GM06990 (cell line): ENCODE measurements around the gene FILIP1.

ENCODE experiments used
- DNase-seq: peaks from one replicate; pipeline ENCODE4 v3.0.0-alpha.2; 2011; ENCODE audit not compliant: insufficient read length; ENCODE audit errors: extremely low read depth
- H3K27me3 ChIP-seq: replicated peaks from 2 replicates; pipeline ENCODE4 v1.6.0; 2011; ENCODE audit warnings: low read length; ENCODE audit not compliant: control insufficient read depth, insufficient read depth
- H3K36me3 ChIP-seq: 2 replicates; pipeline ENCODE4 v1.5.1; 2011; ENCODE audit warnings: low read length; ENCODE audit not compliant: control insufficient read depth, insufficient read depth
- H3K4me3 ChIP-seq: replicated peaks from 2 replicates; pipeline ENCODE4 v1.5.1; 2011; ENCODE audit warnings: low read depth, mild to moderate bottlenecking, control low read depth, low read length
- CTCF ChIP-seq: IDR thresholded peaks from 2 replicates; pipeline ENCODE4 v1.5.1; 2011; ENCODE audit warnings: low read length, control low read depth, mild to moderate bottlenecking, inconsistent platforms; ENCODE audit not compliant: insufficient read depth, poor library complexity, severe bottlenecking

Gene FILIP1

GRCh38 chr6:75278474-75279077 lies 215.0 kb downstream of the FILIP1 start:
- DNase-seq, result no peak

DNA sequence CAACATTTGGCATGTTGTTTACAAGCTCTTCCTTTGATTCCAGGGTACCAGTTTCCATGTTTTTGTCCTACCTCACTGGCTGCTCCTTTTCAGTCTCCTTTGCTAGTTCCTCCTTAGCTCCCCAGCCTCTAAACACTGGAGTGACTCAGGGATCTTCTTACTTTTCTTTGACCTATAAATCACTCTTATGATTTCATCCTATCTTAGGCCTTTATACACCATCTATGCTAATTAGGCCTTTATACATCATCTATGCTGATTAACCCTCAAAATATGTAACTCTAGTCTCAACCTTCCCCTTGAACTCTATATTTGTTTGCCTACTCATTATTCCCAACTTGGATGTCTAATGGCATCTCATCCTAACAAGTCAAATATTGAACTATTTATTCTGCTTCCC lies 218.5 kb downstream of the FILIP1 start:
- no peak for DNase-seq
- TF ChIP-seq CTCF, result no peak
- H3K4me3 ChIP-seq, result no peak overlapping the region
- H3K36me3 ChIP-seq, result peaks cover 5% of the 10 kb centered on the region
- H3K27me3 ChIP-seq, result no peaks in the 10 kb centered on the region

More at GRCh38 chr6:75278474-75279077, 215.0 kb downstream of the FILIP1 start:
- no peak for TF ChIP-seq CTCF
- Histone ChIP-seq H3K4me3 (no peak overlapping the region), H3K27me3 (no peaks in the 10 kb centered on the region), H3K36me3 (peaks cover 3% of the 10 kb centered on the region)

GRCh38 chr6:75273009-75273408 lies 220.6 kb downstream of the FILIP1 start:
- DNase-seq, result no peak
- no peak for TF ChIP-seq CTCF
- H3K36me3 ChIP-seq, result peaks cover 5% of the 10 kb centered on the region
- no peak overlapping the region for H3K4me3 ChIP-seq
- H3K27me3 ChIP-seq, result no peaks in the 10 kb centered on the region

DNA sequence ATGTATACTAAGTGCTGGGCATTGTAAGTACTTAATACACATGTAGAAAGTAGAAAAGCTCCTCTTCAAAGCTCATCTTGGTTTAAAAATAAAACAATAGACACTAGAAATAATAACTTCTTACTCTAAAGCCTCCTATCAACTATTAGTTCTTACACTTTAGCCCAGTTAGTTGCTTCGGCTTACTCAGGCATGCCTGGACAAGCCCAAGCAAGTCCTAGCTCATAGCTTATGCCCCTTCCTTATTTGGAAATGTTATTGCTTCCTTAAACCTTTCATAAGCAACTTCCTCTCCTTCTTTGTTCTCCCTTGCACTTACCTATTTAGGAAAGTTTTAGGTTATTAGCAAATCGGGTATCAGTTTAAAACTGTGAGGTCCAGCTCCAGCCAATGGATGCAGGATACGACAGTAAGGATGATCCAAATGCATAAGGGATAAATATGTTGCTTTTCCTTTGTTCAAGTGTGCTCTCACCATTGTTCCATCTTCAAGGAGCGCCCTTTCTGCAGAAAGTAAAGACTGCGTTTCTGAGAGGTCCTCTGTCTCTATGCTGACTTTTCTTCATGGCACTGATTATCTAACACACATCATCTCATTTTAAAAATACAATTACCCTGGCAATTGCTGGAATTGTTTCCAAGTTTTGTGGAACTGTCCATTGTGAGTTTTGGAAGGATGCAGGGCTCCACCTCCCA lies 221.3 kb downstream of the FILIP1 start:
- H3K36me3 ChIP-seq, result peaks cover 5% of the 10 kb centered on the region
- no peak for DNase-seq
- TF ChIP-seq CTCF, result no peak
- H3K4me3 ChIP-seq, result no peak overlapping the region
- no peaks in the 10 kb centered on the region for H3K27me3 ChIP-seq

DNA sequence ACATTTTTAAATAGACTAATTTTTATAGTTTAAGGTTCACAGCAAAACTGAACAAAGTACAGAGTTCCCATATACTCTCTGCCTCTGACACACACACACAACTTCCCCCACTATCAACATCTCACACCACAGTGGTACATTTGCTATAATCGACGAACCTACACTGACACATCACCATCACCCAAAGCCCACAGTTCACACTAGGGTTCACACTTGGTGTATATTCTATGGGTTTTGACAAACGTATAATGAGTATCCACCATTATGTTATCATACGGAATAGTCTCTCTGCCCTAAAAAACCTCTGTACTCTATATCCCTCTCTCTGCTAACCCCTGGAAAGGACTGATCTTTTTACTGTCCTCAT lies 224.6 kb downstream of the FILIP1 start:
- H3K36me3 ChIP-seq, result peaks cover 3% of the 10 kb centered on the region; the same call in 1 of the 2 replicates
- no peak overlapping the region for H3K4me3 ChIP-seq
- DNase-seq, result no peak
- H3K27me3 ChIP-seq, result no peaks in the 10 kb centered on the region
- TF ChIP-seq CTCF, result no peak
